SK-N-SH treated with all-trans-retinoic acid at 6 μM for 48 hours (cell line): Measurements from ENCODE around the gene GSTO2.
A peak's percentile ranks its signal among the peaks of the same experiment; 100 is the strongest.

ENCODE experiments used
- ATAC-seq: fragments of 200-7000 bp; cut with Tn5 transposase; 3 replicates; pipeline ENCODE4 v1.9.1; 2020; ENCODE audit warnings: mild to moderate bottlenecking, moderate library complexity
- CREB5 ChIP-seq: fragments of 250-450 bp; sonication (Bioruptor Pico); IDR thresholded peaks from 2 replicates; pipeline ENCODE4 v1.5.1; 2020; ENCODE audit warnings: low read depth, mild to moderate bottlenecking, moderate library complexity
- ESRRG ChIP-seq: fragments of 250-450 bp; sonication (Bioruptor Pico); IDR thresholded peaks from 2 replicates; pipeline ENCODE4 v1.6.1; 2021; ENCODE audit warnings: mild to moderate bottlenecking
- GLIS3 ChIP-seq: fragments of 250-450 bp; sonication (Bioruptor Pico); IDR thresholded peaks from 2 replicates; pipeline ENCODE4 v1.5.0; 2020; ENCODE audit warnings: mild to moderate bottlenecking, moderate library complexity
- SNAI2 ChIP-seq: fragments of 250-450 bp; sonication (Bioruptor Pico); IDR thresholded peaks from 2 replicates; pipeline ENCODE4 v1.5.0; 2020; ENCODE audit warnings: mild to moderate bottlenecking, moderate library complexity
- TCF4 ChIP-seq: fragments of 250-450 bp; sonication (Bioruptor Pico); IDR thresholded peaks from 2 replicates; pipeline ENCODE4 v1.8.0; 2021; ENCODE audit warnings: mild to moderate bottlenecking, moderate library complexity, borderline replicate concordance
- ZFP3 ChIP-seq: fragments of 250-450 bp; sonication (Bioruptor Pico); IDR thresholded peaks from 2 replicates; pipeline ENCODE4 v1.5.0; 2020; ENCODE audit warnings: mild to moderate bottlenecking, moderate library complexity
- ZFP30 ChIP-seq: fragments of 450-650 bp; formaldehyde crosslinking; IDR thresholded peaks from 2 replicates; pipeline ENCODE4 v1.5.0; 2022; ENCODE audit warnings: mild to moderate bottlenecking, moderate library complexity
- ZNF70 ChIP-seq: fragments of 450-650 bp; formaldehyde crosslinking; IDR thresholded peaks from 2 replicates; pipeline ENCODE4 v1.5.0; 2020; ENCODE audit warnings: mild to moderate bottlenecking, moderate library complexity
- TF ChIP-seq, protein P1 (sequence below): fragments of 250-450 bp; sonication (Bioruptor Pico); IDR thresholded peaks from 2 replicates; pipeline ENCODE4 v1.5.0; 2020; ENCODE audit warnings: mild to moderate bottlenecking, moderate library complexity

GSTO2 gene

GRCh38 chr10:104351919-104352318, 82.9 kb downstream of the GSTO2 start (continued):
- no peak for TF ChIP-seq ZFP30 (CRISPR knock-in tag)
- no peak for TF ChIP-seq ZNF70
- TF ChIP-seq ESRRG (CRISPR knock-in tag): no peak
- no peak for TF ChIP-seq GLIS3 (CRISPR knock-in tag)
- TF ChIP-seq CREB5: no peak
- no peak for TF ChIP-seq SNAI2
- TF ChIP-seq ZFP3: no peak

GRCh38 chr10:104353325-104354048, 84.5 kb downstream of the GSTO2 start, which contains the start of gene CFAP58:
TSS of gene CFAP58 (plus strand) at chr10:104353833. CDS start at chr10:104353898, 65 bp downstream.
- no peak for TF ChIP-seq SNAI2
- no peak for TF ChIP-seq TCF4
- TF ChIP-seq, protein P1, sequence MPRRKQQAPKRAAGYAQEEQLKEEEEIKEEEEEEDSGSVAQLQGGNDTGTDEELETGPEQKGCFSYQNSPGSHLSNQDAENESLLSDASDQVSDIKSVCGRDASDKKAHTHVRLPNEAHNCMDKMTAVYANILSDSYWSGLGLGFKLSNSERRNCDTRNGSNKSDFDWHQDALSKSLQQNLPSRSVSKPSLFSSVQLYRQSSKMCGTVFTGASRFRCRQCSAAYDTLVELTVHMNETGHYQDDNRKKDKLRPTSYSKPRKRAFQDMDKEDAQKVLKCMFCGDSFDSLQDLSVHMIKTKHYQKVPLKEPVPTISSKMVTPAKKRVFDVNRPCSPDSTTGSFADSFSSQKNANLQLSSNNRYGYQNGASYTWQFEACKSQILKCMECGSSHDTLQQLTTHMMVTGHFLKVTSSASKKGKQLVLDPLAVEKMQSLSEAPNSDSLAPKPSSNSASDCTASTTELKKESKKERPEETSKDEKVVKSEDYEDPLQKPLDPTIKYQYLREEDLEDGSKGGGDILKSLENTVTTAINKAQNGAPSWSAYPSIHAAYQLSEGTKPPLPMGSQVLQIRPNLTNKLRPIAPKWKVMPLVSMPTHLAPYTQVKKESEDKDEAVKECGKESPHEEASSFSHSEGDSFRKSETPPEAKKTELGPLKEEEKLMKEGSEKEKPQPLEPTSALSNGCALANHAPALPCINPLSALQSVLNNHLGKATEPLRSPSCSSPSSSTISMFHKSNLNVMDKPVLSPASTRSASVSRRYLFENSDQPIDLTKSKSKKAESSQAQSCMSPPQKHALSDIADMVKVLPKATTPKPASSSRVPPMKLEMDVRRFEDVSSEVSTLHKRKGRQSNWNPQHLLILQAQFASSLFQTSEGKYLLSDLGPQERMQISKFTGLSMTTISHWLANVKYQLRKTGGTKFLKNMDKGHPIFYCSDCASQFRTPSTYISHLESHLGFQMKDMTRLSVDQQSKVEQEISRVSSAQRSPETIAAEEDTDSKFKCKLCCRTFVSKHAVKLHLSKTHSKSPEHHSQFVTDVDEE (CRISPR knock-in tag): peak; percentile 28; the same call in 1 of the 2 replicates
- ATAC-seq: peak; percentile 97
